Naive thymus-derived CD4-positive, alpha-beta T cell (primary cell): ENCODE data around the gene SPPL2C. TPM values are rescaled to one million over a fixed set of nuclear protein-coding genes. Genes with fewer than 3 reads are reported as not detected.
A peak's percentile ranks its signal among the peaks of the same experiment; 100 is the strongest.

Experiments used
- ATAC-seq: fragments of 150-1000 bp; cut with Tn5 transposase; 2 replicates; pipeline ENCODE4 v1.10.0; 2021; ENCODE audit warnings: mild to moderate bottlenecking, moderate library complexity
- CTCF ChIA-PET: fragments of 350-600 bp; sonication (Branson Sonifier 250); formaldehyde crosslinking; loops from one replicate; lab custom pipeline; 2021; ENCODE audit warnings: antibody characterized with exemption; lab: Charles Lee
- POLR2A ChIA-PET: fragments of 350-600 bp; sonication (Branson Sonifier 250); formaldehyde crosslinking; loops from one replicate; lab custom pipeline; 2021; ENCODE audit warnings: antibody characterized with exemption, inconsistent platforms; lab: Charles Lee
- DNase-seq, 9 donors: peaks; one replicate each; pipeline versions ENCODE4 v3.0.0 to v3.0.0-alpha.2; 2020 to 2022; ENCODE audit warnings: mixed read lengths in 1 of 9
- H3K27ac ChIP-seq: one replicate; pipeline ENCODE4 v1.7.0; 2013; ENCODE audit warnings: mild to moderate bottlenecking, low read depth, low read length, moderate library complexity
- H3K27me3 ChIP-seq, 2 donors: one replicate each; pipeline ENCODE4 v1.7.0; 2013; ENCODE audit warnings: low read length in 2 of 2, mild to moderate bottlenecking in 2 of 2, moderate library complexity in 2 of 2; ENCODE audit not compliant: control insufficient read depth in 2 of 2, insufficient read depth in 2 of 2
- H3K36me3 ChIP-seq, 3 experiments: 1 replicate in 2 of 3; 2 replicates in 1 of 3; pipeline ENCODE4 v1.7.0; 2013; ENCODE audit warnings: low read length in 3 of 3, mild to moderate bottlenecking in 3 of 3, moderate library complexity in 1 of 3; ENCODE audit not compliant: insufficient read depth in 3 of 3, control insufficient read depth in 2 of 3
- H3K4me1 ChIP-seq, 2 donors: one replicate each; pipeline ENCODE4 v1.7.0; 2013; ENCODE audit warnings: low read length in 2 of 2, mild to moderate bottlenecking in 2 of 2, moderate library complexity in 1 of 2; ENCODE audit not compliant: control insufficient read depth in 2 of 2, insufficient read depth in 2 of 2
- H3K4me3 ChIP-seq: 2 replicates; pipeline ENCODE4 v1.7.0; 2013; ENCODE audit warnings: mild to moderate bottlenecking, low read length
- H3K9me3 ChIP-seq, 3 experiments: 1 replicate in 2 of 3; 2 replicates in 1 of 3; pipeline ENCODE4 v1.7.0; 2013; ENCODE audit warnings: low read length in 3 of 3; ENCODE audit not compliant: control insufficient read depth in 2 of 3
- H3K27ac Mint-ChIP-seq, 9 donors: one replicate each; pipeline ENCODE4 v1.8.0; 2020 to 2022; ENCODE audit warnings: mixed read lengths in 9 of 9, mild to moderate bottlenecking in 8 of 9, moderate library complexity in 5 of 9, inconsistent platforms in 2 of 9
- H3K27me3 Mint-ChIP-seq, 5 donors: one replicate each; pipeline ENCODE4 v1.8.0; 2021 to 2022; ENCODE audit warnings: mixed read lengths in 5 of 5, mild to moderate bottlenecking in 1 of 5
- H3K36me3 Mint-ChIP-seq, 5 donors: one replicate each; pipeline ENCODE4 v1.8.0; 2020 to 2022; ENCODE audit warnings: mixed read lengths in 5 of 5, mild to moderate bottlenecking in 3 of 5, inconsistent platforms in 1 of 5
- H3K4me1 Mint-ChIP-seq, 7 donors: one replicate each; pipeline ENCODE4 v1.8.0; 2020 to 2022; ENCODE audit warnings: mixed read lengths in 7 of 7, mild to moderate bottlenecking in 3 of 7, inconsistent platforms in 1 of 7
- H3K4me3 Mint-ChIP-seq, 10 donors: one replicate each; pipeline ENCODE4 v1.8.0; 2020 to 2022; ENCODE audit warnings: mild to moderate bottlenecking in 10 of 10, mixed read lengths in 10 of 10, moderate library complexity in 6 of 10, inconsistent platforms in 2 of 10
- H3K9me3 Mint-ChIP-seq, 11 donors: one replicate each; pipeline ENCODE4 v1.8.0; 2020 to 2022; ENCODE audit warnings: mixed read lengths in 11 of 11, mild to moderate bottlenecking in 4 of 11, inconsistent platforms in 1 of 11, moderate library complexity in 1 of 11
- intact Hi-C, 2 donors: fragments of 100-400 bp; cut with micrococcal nuclease; formaldehyde crosslinking; loops; one replicate each; pipeline ENCODE4 v1.15.1; 2023
- polyA plus RNA-seq, 2 donors: library from polyadenylated mRNA; unstranded; fragments of 300-500 nt; fragmentation: Illumina TruSeq; gene quantifications; one replicate each; pipeline ENCODE4 v1.2.3, GENCODE V29; 2021
- total RNA-seq, 6 experiments: library from RNA in 5 of 6; stranded (reverse) in 5 of 6; gene quantifications; 1 replicate in 5 of 6; 2 replicates in 1 of 6; pipeline ENCODE4 v1.2.3 and lab custom pipeline; 2021 to 2026

SPPL2C gene
- total and polyA plus RNA-seq, 7 experiments from 2014 or later: not detected

GRCh38 chr17:45841883-45842525 lies 2.7 kb upstream of the SPPL2C start:
- peaks cover 0 to 1% (median 0%) of the 10 kb centered on the region in 7 donors for H3K4me1 Mint-ChIP-seq
- intact Hi-C loops: no loop called here
- Histone ChIP-seq H3K27me3 (no peaks in the 10 kb centered on the region), H3K4me3 (no peak overlapping the region), H3K27ac (no peak overlapping the region), H3K36me3 (no peaks in the 10 kb centered on the region), H3K4me1 (no peaks in the 10 kb centered on the region), H3K9me3 (no peaks in the 10 kb centered on the region)
- no peaks in the 10 kb centered on the region for H3K36me3 Mint-ChIP-seq
- H3K4me3 Mint-ChIP-seq: no peak overlapping the region
- POLR2A ChIA-PET: no interaction called here
- peaks cover 0 to 4% (median 0%) of the 10 kb centered on the region in 5 donors for H3K27me3 Mint-ChIP-seq
- H3K27ac Mint-ChIP-seq: no peak overlapping the region
- H3K9me3 Mint-ChIP-seq: no peaks in the 10 kb centered on the region
- no peak for DNase-seq
- CTCF ChIA-PET: no interaction called here
- ATAC-seq: no peak

DNA sequence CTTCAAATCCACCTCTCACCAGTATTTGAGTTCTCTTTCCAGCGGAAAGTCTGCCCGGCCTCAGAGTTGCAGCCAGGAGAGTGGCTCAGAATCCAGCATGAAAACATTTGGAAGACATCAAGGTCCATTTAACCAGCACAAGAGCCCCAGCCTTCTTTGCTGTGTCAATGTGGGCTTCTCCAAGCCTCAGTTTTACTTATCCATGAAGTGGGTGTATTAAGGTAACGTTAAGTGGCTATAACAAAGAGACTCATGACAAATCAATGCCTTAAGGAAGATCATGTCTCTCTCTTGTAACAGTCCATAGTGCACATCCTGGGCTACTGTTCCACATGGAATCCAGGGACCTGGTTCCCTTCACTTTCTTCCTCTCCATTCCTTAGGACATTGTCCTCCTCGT lies 959 bp upstream of the SPPL2C start:
- peaks cover 0 to 1% (median 0%) of the 10 kb centered on the region in 7 donors for H3K4me1 Mint-ChIP-seq
- no peak overlapping the region for H3K27ac Mint-ChIP-seq
- Histone ChIP-seq H3K9me3 (no peaks in the 10 kb centered on the region), H3K36me3 (no peaks in the 10 kb centered on the region), H3K4me1 (no peaks in the 10 kb centered on the region), H3K4me3 (no peak overlapping the region), H3K27me3 (no peaks in the 10 kb centered on the region), H3K27ac (no peak overlapping the region)
- H3K36me3 Mint-ChIP-seq: no peaks in the 10 kb centered on the region
- ChIA-PET POLR2A (no interaction called here), CTCF (no interaction called here)
- H3K27me3 Mint-ChIP-seq: peaks cover 0 to 3% (median 0%) of the 10 kb centered on the region in 5 donors
- intact Hi-C loops: no loop called here
- DNase-seq (no peak), ATAC-seq (no peak)
- H3K4me3 Mint-ChIP-seq: no peak overlapping the region
- H3K9me3 Mint-ChIP-seq: peaks cover 0 to 1% (median 0%) of the 10 kb centered on the region in 11 donors

GRCh38 chr17:45845376-45846185 lies 900 bp downstream of the SPPL2C start:
- Mint-ChIP-seq H3K27ac (no peak overlapping the region), H3K36me3 (no peaks in the 10 kb centered on the region), H3K9me3 (peaks cover 0 to 1% (median 0%) of the 10 kb centered on the region in 11 donors), H3K27me3 (peaks cover 0 to 3% (median 0%) of the 10 kb centered on the region in 5 donors), H3K4me1 (peaks cover 0 to 1% (median 0%) of the 10 kb centered on the region in 7 donors), H3K4me3 (no peak overlapping the region)
- Histone ChIP-seq H3K27ac (no peak overlapping the region), H3K4me3 (no peak overlapping the region), H3K27me3 (no peaks in the 10 kb centered on the region), H3K4me1 (no peaks in the 10 kb centered on the region), H3K9me3 (no peaks in the 10 kb centered on the region), H3K36me3 (no peaks in the 10 kb centered on the region)
- POLR2A ChIA-PET: no interaction called here
- DNase-seq: no peak
- CTCF ChIA-PET: no interaction called here
- intact Hi-C loops: no loop called here
- no peak for ATAC-seq

DNA sequence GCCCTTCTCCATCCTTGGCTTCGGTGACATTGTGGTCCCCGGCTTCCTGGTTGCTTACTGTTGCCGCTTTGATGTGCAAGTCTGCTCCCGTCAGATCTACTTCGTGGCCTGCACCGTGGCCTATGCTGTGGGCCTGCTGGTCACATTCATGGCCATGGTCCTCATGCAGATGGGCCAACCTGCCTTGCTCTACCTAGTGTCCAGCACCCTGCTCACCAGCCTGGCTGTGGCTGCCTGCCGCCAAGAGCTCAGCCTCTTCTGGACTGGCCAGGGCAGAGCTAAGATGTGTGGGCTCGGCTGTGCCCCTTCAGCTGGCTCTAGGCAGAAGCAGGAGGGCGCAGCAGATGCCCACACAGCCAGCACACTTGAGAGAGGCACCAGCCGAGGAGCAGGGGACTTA lies 1.5 kb downstream of the SPPL2C start:
- peaks cover 0 to 1% (median 0%) of the 10 kb centered on the region in 11 donors for H3K9me3 Mint-ChIP-seq
- H3K27ac ChIP-seq: no peak overlapping the region
- H3K36me3 ChIP-seq: no peaks in the 10 kb centered on the region
- ChIA-PET CTCF (no interaction called here), POLR2A (no interaction called here)
- H3K9me3 ChIP-seq: no peaks in the 10 kb centered on the region
- H3K36me3 Mint-ChIP-seq: no peaks in the 10 kb centered on the region
- H3K27me3 Mint-ChIP-seq: peaks cover 0 to 2% (median 0%) of the 10 kb centered on the region in 5 donors
- H3K4me1 Mint-ChIP-seq: peaks cover 0 to under 1% (median 0%) of the 10 kb centered on the region in 7 donors
- DNase-seq: no peak
- intact Hi-C loops: no loop called here
- H3K4me3 ChIP-seq: no peak overlapping the region
- H3K27ac Mint-ChIP-seq: peak overlapping the region in 1 of 9 donors; percentile 25
- no peak overlapping the region for H3K4me3 Mint-ChIP-seq
- H3K4me1 ChIP-seq: no peaks in the 10 kb centered on the region
- ATAC-seq: no peak
- no peaks in the 10 kb centered on the region for H3K27me3 ChIP-seq

DNA sequence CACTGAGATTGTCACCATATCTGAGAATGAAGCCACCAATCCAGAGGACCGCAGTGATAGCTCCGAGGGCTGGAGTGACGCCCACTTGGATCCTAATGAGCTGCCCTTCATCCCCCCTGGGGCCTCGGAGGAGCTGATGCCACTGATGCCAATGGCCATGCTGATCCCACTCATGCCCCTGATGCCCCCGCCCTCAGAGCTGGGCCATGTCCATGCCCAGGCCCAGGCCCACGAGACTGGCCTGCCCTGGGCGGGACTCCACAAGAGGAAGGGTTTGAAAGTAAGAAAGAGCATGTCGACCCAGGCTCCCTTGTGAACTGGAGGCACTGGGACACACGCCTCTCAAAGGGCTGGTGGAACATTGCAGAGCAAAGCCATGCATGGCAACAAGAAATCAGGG lies 2.0 kb downstream of the SPPL2C start:
- no peak overlapping the region for H3K27ac Mint-ChIP-seq
- intact Hi-C loops: no loop called here
- no peaks in the 10 kb centered on the region for H3K27me3 ChIP-seq
- ChIA-PET CTCF (no interaction called here), POLR2A (no interaction called here)
- DNase-seq (no peak), ATAC-seq (no peak)
- peaks cover 0 to 1% (median 0%) of the 10 kb centered on the region in 11 donors for H3K9me3 Mint-ChIP-seq
- no peak overlapping the region for H3K4me3 Mint-ChIP-seq
- no peaks in the 10 kb centered on the region for H3K9me3 ChIP-seq
- H3K36me3 ChIP-seq: no peaks in the 10 kb centered on the region
- no peaks in the 10 kb centered on the region for H3K4me1 ChIP-seq
- H3K4me3 ChIP-seq: no peak overlapping the region
- H3K36me3 Mint-ChIP-seq: no peaks in the 10 kb centered on the region
- no peaks in the 10 kb centered on the region for H3K4me1 Mint-ChIP-seq
- no peak overlapping the region for H3K27ac ChIP-seq
- H3K27me3 Mint-ChIP-seq: peaks cover 0 to under 1% (median 0%) of the 10 kb centered on the region in 5 donors

GRCh38 chr17:45847101-45847500 lies 2.4 kb downstream of the SPPL2C start:
- DNase-seq (no peak), ATAC-seq (no peak)
- Mint-ChIP-seq H3K4me3 (no peak overlapping the region), H3K4me1 (no peaks in the 10 kb centered on the region), H3K27me3 (peaks cover 0 to 4% (median 0%) of the 10 kb centered on the region in 5 donors), H3K9me3 (peaks cover 0 to 1% (median 0%) of the 10 kb centered on the region in 11 donors), H3K27ac (no peak overlapping the region), H3K36me3 (no peaks in the 10 kb centered on the region)
- POLR2A ChIA-PET: no interaction called here
- Histone ChIP-seq H3K27me3 (no peaks in the 10 kb centered on the region), H3K36me3 (no peaks in the 10 kb centered on the region), H3K9me3 (no peaks in the 10 kb centered on the region), H3K4me1 (no peaks in the 10 kb centered on the region), H3K27ac (no peak overlapping the region), H3K4me3 (no peak overlapping the region)
- intact Hi-C loops: no loop called here
- CTCF ChIA-PET: no interaction called here
